IPS DF 4.7 (cell line): Measurements from ENCODE around the gene SYT15B.
"Not testable (repeated sequence)": the region's sequence is repeated elsewhere in the genome, so short reads cannot be mapped to it uniquely, and the experiment has no call there.

ENCODE experiments used
- DNase-seq: peaks from one replicate; pipeline ENCODE4 v3.0.0-alpha.2; 2013; ENCODE audit warnings: low spot score; ENCODE audit errors: extremely low read depth

SYT15B gene

GRCh38 chr10:47725740-47726139, 37.7 kb downstream of the SYT15B start:
- not testable (repeated sequence) for DNase-seq

GRCh38 chr10:47725047-47725446, 38.3 kb downstream of the SYT15B start:
- not testable (repeated sequence) for DNase-seq

GRCh38 chr10:47724119-47724518, 39.3 kb downstream of the SYT15B start:
- not testable (repeated sequence) for DNase-seq

GRCh38 chr10:47723362-47723761, 40.0 kb downstream of the SYT15B start:
- not testable (repeated sequence) for DNase-seq

GRCh38 chr10:47717011-47717769, 46.2 kb downstream of the SYT15B start:
- not testable (repeated sequence) for DNase-seq
